Peyer's patch (tissue), 4 donors: Measurements from ENCODE around the gene SLC36A3.

Experiments
- POLR2A ChIP-seq, 2 donors: fragments of 450-650 bp; IDR thresholded peaks; one replicate each; pipeline ENCODE4 v1.5.1; 2017; ENCODE audit warnings: antibody characterized with exemption in 2 of 2, mild to moderate bottlenecking in 2 of 2, moderate library complexity in 2 of 2
- TF ChIP-seq, protein P1 (sequence below), 6 experiments: fragments of 450-650 bp in 4 of 6; fragments of 200-600 bp in 2 of 6; sonication (generic) in 1 of 6; IDR thresholded peaks; one replicate each; pipeline ENCODE4 v1.5.1; 2017 to 2019; ENCODE audit warnings: antibody characterized with exemption in 6 of 6, mild to moderate bottlenecking in 3 of 6, moderate library complexity in 1 of 6

DNA sequence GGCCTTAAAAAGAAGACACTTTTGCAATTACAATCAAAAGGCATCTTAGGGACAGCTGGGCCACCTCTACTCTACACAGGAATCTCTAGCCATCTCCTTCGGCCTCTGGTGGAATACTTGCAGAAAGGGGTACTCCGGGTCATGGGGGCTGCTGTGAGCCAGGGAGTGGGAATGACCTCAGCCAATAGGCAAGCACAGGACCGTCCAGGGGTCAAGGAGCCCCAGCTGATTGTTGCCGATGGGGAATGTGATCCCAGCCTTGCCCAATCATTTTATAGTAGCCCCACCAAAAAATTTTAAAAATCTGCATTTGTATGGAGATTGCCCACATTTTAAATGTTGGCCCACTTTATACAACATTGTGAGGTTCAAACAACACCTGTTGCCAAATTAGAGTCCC, 16.9 kb upstream of the SLC36A3 start:
- TF ChIP-seq, protein P1, sequence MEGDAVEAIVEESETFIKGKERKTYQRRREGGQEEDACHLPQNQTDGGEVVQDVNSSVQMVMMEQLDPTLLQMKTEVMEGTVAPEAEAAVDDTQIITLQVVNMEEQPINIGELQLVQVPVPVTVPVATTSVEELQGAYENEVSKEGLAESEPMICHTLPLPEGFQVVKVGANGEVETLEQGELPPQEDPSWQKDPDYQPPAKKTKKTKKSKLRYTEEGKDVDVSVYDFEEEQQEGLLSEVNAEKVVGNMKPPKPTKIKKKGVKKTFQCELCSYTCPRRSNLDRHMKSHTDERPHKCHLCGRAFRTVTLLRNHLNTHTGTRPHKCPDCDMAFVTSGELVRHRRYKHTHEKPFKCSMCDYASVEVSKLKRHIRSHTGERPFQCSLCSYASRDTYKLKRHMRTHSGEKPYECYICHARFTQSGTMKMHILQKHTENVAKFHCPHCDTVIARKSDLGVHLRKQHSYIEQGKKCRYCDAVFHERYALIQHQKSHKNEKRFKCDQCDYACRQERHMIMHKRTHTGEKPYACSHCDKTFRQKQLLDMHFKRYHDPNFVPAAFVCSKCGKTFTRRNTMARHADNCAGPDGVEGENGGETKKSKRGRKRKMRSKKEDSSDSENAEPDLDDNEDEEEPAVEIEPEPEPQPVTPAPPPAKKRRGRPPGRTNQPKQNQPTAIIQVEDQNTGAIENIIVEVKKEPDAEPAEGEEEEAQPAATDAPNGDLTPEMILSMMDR (IDR thresholded peaks at IDR 0.05), result no peak
- TF ChIP-seq POLR2A (IDR thresholded peaks at IDR 0.05), result no peak
